ENCODE results near the gene ITFG1. TPM values are rescaled to one million over a fixed set of nuclear protein-coding genes. Genes with fewer than 3 reads are reported as not detected.

The ITFG1 gene
- total and polyA plus RNA-seq, 2 of the 8 experiments (the other 6 are each of a cell fraction or from before 2014, with no cell fraction given): 13.8 to 22.2 TPM

DNA sequence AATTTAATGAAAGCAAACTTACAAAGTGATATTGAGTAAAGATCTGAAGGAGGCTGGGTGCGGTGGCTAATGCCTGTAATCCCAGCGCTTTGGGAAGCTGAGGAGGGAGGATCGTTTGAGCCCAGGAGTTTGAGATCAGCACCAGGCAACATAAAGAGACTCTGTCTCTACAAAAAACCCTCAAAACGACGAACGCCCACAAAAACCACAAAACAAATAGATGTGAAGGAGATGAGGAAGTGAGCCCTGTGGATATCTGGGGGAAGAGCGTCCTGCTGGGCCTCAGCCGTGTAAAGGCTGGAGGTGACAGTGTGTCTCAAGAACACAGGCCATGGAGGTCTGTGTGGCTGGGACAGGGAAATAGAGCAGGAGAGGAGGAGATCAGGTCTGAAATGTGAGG lies 68.8 kb downstream of the ITFG1 start:
- no peak overlapping the region for H3K4me2 ChIP-seq (ENCODE audit: insufficient read depth in 1 of 2, low read depth in 2 of 2, low read length in 2 of 2)
- H2AK5ac ChIP-seq (ENCODE audit: low read depth, low read length): no peak overlapping the region
- H3K4ac ChIP-seq (replicated peaks; ENCODE audit: insufficient read length, low read depth, low read length): no peak overlapping the region
- ChIA-PET POLR2A (ENCODE audit: partially characterized antibody) (no interaction called here), CTCF (ENCODE audit: partially characterized antibody) (no interaction called here)
- H3K27me3 ChIP-seq (replicated peaks in 1 of 4; ENCODE audit: control insufficient read depth in 3 of 4, extremely low read depth in 1 of 4, insufficient read depth in 3 of 4, low read length in 3 of 4): no peaks in the 10 kb centered on the region
- H3K79me2 ChIP-seq (ENCODE audit: control insufficient read depth in 1 of 2, insufficient read depth in 2 of 2, low read length in 2 of 2): no peaks in the 10 kb centered on the region
- H3K36me3 ChIP-seq (ENCODE audit: control insufficient read depth in 2 of 4, insufficient read depth in 4 of 4, low read length in 3 of 4): no peaks in the 10 kb centered on the region
- H4K8ac ChIP-seq (ENCODE audit: extremely low read depth, insufficient read depth, low read length): no peak overlapping the region
- no peaks in the 10 kb centered on the region for H3K23me2 ChIP-seq (ENCODE audit: low read depth, low read length)
- FAIRE-seq (no peak), DNase-seq (ENCODE audit: low read depth in 1 of 2, low spot score in 2 of 2) (no peak)
- no peak overlapping the region for H3K23ac ChIP-seq (ENCODE audit: insufficient read length)
- no peaks in the 10 kb centered on the region for H3K79me1 ChIP-seq (ENCODE audit: low read depth, low read length)
- no peak overlapping the region for H4K91ac ChIP-seq (replicated peaks; ENCODE audit: insufficient read length, low read length)
- no peak overlapping the region for H3K56ac ChIP-seq (replicated peaks; ENCODE audit: insufficient read length, low read depth, low read length)
- no peak overlapping the region for H2BK12ac ChIP-seq (ENCODE audit: low read depth, low read length)
- H4K20me1 ChIP-seq (replicated peaks in 1 of 2; ENCODE audit: control insufficient read depth in 1 of 2, insufficient read depth in 2 of 2, low read length in 2 of 2): no peaks in the 10 kb centered on the region
- H3K14ac ChIP-seq (ENCODE audit: insufficient read length): no peak overlapping the region
- no peak overlapping the region for H2AFZ ChIP-seq (ENCODE audit: low read length)
- no peak overlapping the region for H2BK20ac ChIP-seq (ENCODE audit: low read length)
- 95% methylated on average over 8 of the region's 8 CpGs; no CpG with 5 or more reads in 1 of the 2 experiments for WGBS, 2 experiments (ENCODE audit: extremely low coverage in 1 of 2, insufficient coverage in 1 of 2, insufficient read length in 1 of 2, insufficient replicate concordance in 2 of 2, low coverage in 1 of 2, low lambda C conversion rate in 2 of 2, missing lambda C conversion rate in 1 of 2)
- no peak overlapping the region for H3K4me3 ChIP-seq (ENCODE audit: extremely low read depth in 1 of 4, insufficient read depth in 2 of 4, low read depth in 3 of 4, low read length in 4 of 4)
- H3K27ac ChIP-seq (ENCODE audit: low read depth, low read length): no peak overlapping the region
- H3K9me3 ChIP-seq (ENCODE audit: insufficient read depth in 2 of 2, low read depth in 1 of 2, low read length in 1 of 2): no peaks in the 10 kb centered on the region
- no peak overlapping the region for H2BK15ac ChIP-seq (ENCODE audit: low read length)
- no peak overlapping the region for H2BK5ac ChIP-seq (ENCODE audit: low read depth, low read length)
- no peak overlapping the region for H3K18ac ChIP-seq (ENCODE audit: extremely low read depth, low read length)
- peaks cover 0 to 2% (median 0%) of the 10 kb centered on the region in 4 experiments; a peak in 1 of 7 replicates for H3K4me1 ChIP-seq (replicated peaks in 1 of 4; ENCODE audit: control insufficient read depth in 3 of 4, insufficient read depth in 4 of 4, low read length in 3 of 4)
- no peak overlapping the region for H3K9ac ChIP-seq (replicated peaks in 1 of 4; ENCODE audit: extremely low read depth in 1 of 4, low read depth in 3 of 4, low read length in 3 of 4)
- H4K5ac ChIP-seq (ENCODE audit: insufficient read length, low read depth, low read length): no peak overlapping the region
- no peak overlapping the region for H2BK120ac ChIP-seq (replicated peaks; ENCODE audit: low read depth, low read length)
- TF ChIP-seq ASH2L (IDR thresholded peaks at IDR 0.05; ENCODE audit: low read length): no peak
- TF ChIP-seq, protein P1, sequence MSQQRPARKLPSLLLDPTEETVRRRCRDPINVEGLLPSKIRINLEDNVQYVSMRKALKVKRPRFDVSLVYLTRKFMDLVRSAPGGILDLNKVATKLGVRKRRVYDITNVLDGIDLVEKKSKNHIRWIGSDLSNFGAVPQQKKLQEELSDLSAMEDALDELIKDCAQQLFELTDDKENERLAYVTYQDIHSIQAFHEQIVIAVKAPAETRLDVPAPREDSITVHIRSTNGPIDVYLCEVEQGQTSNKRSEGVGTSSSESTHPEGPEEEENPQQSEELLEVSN (IDR thresholded peaks at IDR 0.05): no peak
- TF ChIP-seq NRF1 (IDR thresholded peaks at IDR 0.05; ENCODE audit: low read depth, low read length): no peak
- TF ChIP-seq RAD21 (IDR thresholded peaks at IDR 0.05 in 1 of 2, conservative IDR thresholded peaks at IDR 0.05 in 1 of 2; ENCODE audit: low read depth in 2 of 2, low read length in 2 of 2): no peak
- TF ChIP-seq POLR2A (IDR thresholded peaks at IDR 0.05; ENCODE audit: control extremely low read depth in 1 of 2, low read depth in 2 of 2, low read length in 2 of 2): no peak
- TF ChIP-seq CEBPB (IDR thresholded peaks at IDR 0.05; ENCODE audit: low read depth, low read length): no peak
- no peak for TF ChIP-seq TAF7 (optimal IDR thresholded peaks at IDR 0.05; ENCODE audit: borderline replicate concordance, low read depth, low read length)
- no peak for TF ChIP-seq CHD1 (IDR thresholded peaks at IDR 0.05; ENCODE audit: low read depth, low read length)
- TF ChIP-seq SUZ12 (IDR thresholded peaks at IDR 0.05; ENCODE audit: low read length): no peak
- TF ChIP-seq CTBP2 (IDR thresholded peaks at IDR 0.05; ENCODE audit: borderline replicate concordance, insufficient read depth, insufficient read length, low read length): no peak

Data from H1 (cell line).